Progenitor cell of endocrine pancreas (in vitro differentiated cells): Measurements from ENCODE around the gene HSD17B3. TPM values are rescaled to one million over a fixed set of nuclear protein-coding genes. Genes with fewer than 3 reads are reported as not detected.

ENCODE experiments used
- DNase-seq: peaks from one replicate; pipeline ENCODE4 v3.0.0; 2021; ENCODE audit warnings: low spot score; ENCODE audit not compliant: unreplicated experiment
- H3K27ac Mint-ChIP-seq: 2 replicates; pipeline ENCODE4 v1.8.0; 2021; ENCODE audit warnings: mild to moderate bottlenecking, moderate library complexity, mixed read lengths
- H3K27me3 Mint-ChIP-seq: 2 replicates; pipeline ENCODE4 v1.8.0; 2021; ENCODE audit warnings: mixed read lengths
- H3K36me3 Mint-ChIP-seq: 2 replicates; pipeline ENCODE4 v1.8.0; 2022; ENCODE audit warnings: mixed read lengths; ENCODE audit not compliant: insufficient read depth
- H3K4me1 Mint-ChIP-seq: 2 replicates; pipeline ENCODE4 v1.8.0; 2021; ENCODE audit warnings: low read depth, mixed read lengths
- H3K4me3 Mint-ChIP-seq: 2 replicates; pipeline ENCODE4 v1.8.0; 2021; ENCODE audit warnings: low read depth, mild to moderate bottlenecking, moderate library complexity, mixed read lengths
- H3K9me3 Mint-ChIP-seq: 2 replicates; pipeline ENCODE4 v1.8.0; 2021; ENCODE audit warnings: low read depth, mixed read lengths
- total RNA-seq: library from RNA; stranded (reverse); gene quantifications from 2 replicates; pipeline ENCODE4 v1.2.1, GENCODE V29; 2021
- TF ChIP-seq, protein P1 (sequence below): fragments of 200-600 bp; sonication (generic); IDR thresholded peaks from one replicate; pipeline ENCODE4 v1.5.0; 2021; ENCODE audit warnings: antibody characterized with exemption, mild to moderate bottlenecking; ENCODE audit not compliant: unreplicated experiment

Gene HSD17B3
- total RNA-seq, 1 donor from 2014 or later = not detected

- TF ChIP-seq, protein P1, sequence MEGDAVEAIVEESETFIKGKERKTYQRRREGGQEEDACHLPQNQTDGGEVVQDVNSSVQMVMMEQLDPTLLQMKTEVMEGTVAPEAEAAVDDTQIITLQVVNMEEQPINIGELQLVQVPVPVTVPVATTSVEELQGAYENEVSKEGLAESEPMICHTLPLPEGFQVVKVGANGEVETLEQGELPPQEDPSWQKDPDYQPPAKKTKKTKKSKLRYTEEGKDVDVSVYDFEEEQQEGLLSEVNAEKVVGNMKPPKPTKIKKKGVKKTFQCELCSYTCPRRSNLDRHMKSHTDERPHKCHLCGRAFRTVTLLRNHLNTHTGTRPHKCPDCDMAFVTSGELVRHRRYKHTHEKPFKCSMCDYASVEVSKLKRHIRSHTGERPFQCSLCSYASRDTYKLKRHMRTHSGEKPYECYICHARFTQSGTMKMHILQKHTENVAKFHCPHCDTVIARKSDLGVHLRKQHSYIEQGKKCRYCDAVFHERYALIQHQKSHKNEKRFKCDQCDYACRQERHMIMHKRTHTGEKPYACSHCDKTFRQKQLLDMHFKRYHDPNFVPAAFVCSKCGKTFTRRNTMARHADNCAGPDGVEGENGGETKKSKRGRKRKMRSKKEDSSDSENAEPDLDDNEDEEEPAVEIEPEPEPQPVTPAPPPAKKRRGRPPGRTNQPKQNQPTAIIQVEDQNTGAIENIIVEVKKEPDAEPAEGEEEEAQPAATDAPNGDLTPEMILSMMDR = no peak
- Mint-ChIP-seq H3K4me3 (no peak overlapping the region), H3K9me3 (no peaks in the 10 kb centered on the region), H3K27me3 (no peaks in the 10 kb centered on the region), H3K36me3 (no peaks in the 10 kb centered on the region), H3K27ac (no peak overlapping the region), H3K4me1 (peaks cover 2% of the 10 kb centered on the region)
- DNase-seq = no peak
Measured at GRCh38 chr9:96305171-96305570, 3.2 kb upstream of the HSD17B3 start.

DNA sequence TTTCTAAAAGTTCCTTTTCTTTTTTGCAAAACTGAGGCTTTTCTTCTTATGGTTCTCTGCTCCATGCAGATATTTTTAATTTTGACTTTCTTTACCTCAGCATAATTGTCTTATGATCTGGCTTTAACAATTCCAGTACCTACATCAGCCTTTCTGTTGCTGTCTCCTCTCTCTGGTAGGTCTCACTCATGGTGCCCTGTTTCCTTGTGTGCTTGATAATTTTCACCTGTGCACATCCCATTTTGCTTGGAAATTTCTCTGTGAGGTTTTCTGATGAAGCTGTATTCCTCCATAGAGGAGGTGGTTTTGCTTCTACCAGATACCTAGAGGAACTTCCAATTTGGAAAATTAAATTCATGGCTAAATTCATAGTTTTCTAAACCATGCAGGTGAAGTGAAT, 2.3 kb upstream of the HSD17B3 start:
- no peak overlapping the region for H3K4me3 Mint-ChIP-seq
- H3K27me3 Mint-ChIP-seq = no peaks in the 10 kb centered on the region
- TF ChIP-seq, protein P1 = no peak
- H3K4me1 Mint-ChIP-seq = no peaks in the 10 kb centered on the region
- H3K9me3 Mint-ChIP-seq = no peaks in the 10 kb centered on the region
- no peak overlapping the region for H3K27ac Mint-ChIP-seq
- H3K36me3 Mint-ChIP-seq = no peaks in the 10 kb centered on the region
- DNase-seq = no peak

GRCh38 chr9:96299823-96300222, 2.2 kb downstream of the HSD17B3 start:
- TF ChIP-seq, protein P1 = no peak
- H3K36me3 Mint-ChIP-seq = no peaks in the 10 kb centered on the region
- no peak overlapping the region for H3K4me3 Mint-ChIP-seq
- H3K9me3 Mint-ChIP-seq = no peaks in the 10 kb centered on the region
- no peak for DNase-seq
- H3K27ac Mint-ChIP-seq = no peak overlapping the region
- no peaks in the 10 kb centered on the region for H3K27me3 Mint-ChIP-seq
- H3K4me1 Mint-ChIP-seq = no peaks in the 10 kb centered on the region

DNA sequence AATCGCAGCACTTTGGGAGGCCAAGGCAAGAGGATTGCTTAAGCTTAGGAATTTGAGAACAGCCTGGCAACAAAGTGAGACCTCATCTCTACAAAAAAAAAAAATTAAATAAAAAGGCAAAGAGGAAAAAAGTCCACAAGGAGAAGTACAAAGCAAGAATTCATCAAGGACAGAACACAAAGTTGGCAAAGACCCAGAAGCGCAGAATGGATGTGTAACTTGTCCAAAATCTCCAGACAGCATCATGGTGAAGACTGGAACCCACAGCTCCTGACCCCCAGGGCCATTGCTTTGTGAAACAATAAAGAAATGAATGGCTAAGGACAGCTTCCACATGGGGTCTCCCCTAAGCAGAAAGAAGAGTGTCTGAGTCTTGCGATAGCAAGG, 7.8 kb downstream of the HSD17B3 start:
- TF ChIP-seq, protein P1 = no peak
- no peak overlapping the region for H3K4me3 Mint-ChIP-seq

GRCh38 chr9:96293498-96294158, 8.3 kb downstream of the HSD17B3 start:
- no peak for DNase-seq
- Mint-ChIP-seq H3K27ac (no peak overlapping the region), H3K36me3 (no peaks in the 10 kb centered on the region), H3K27me3 (no peaks in the 10 kb centered on the region), H3K4me1 (peaks cover 3% of the 10 kb centered on the region), H3K9me3 (no peaks in the 10 kb centered on the region), H3K4me3 (no peak overlapping the region)
- TF ChIP-seq, protein P1 = no peak

More for the DNA sequence above, 7.8 kb downstream of the HSD17B3 start:
- no peaks in the 10 kb centered on the region for H3K27me3 Mint-ChIP-seq
- peaks cover 3% of the 10 kb centered on the region for H3K4me1 Mint-ChIP-seq
- DNase-seq = no peak
- no peaks in the 10 kb centered on the region for H3K9me3 Mint-ChIP-seq
- H3K36me3 Mint-ChIP-seq = no peaks in the 10 kb centered on the region
- no peak overlapping the region for H3K27ac Mint-ChIP-seq
